Esophagus squamous epithelium (tissue), 4 donors: ENCODE results near the gene GNLY.

Source experiments
- POLR2A ChIP-seq, 4 donors: fragments of 450-650 bp; IDR thresholded peaks; one replicate each; pipeline ENCODE4 v1.6.1; 2017; ENCODE audit warnings: antibody characterized with exemption in 4 of 4, mild to moderate bottlenecking in 4 of 4, moderate library complexity in 3 of 4
- TF ChIP-seq, protein P1 (sequence below), 6 experiments: fragments of 450-650 bp in 4 of 6; fragments of 200-600 bp in 2 of 6; sonication (generic) in 2 of 6; IDR thresholded peaks; one replicate each; pipeline ENCODE4 v1.5.1; 2016 to 2019; ENCODE audit warnings: antibody characterized with exemption in 6 of 6, mild to moderate bottlenecking in 4 of 6, moderate library complexity in 4 of 6

DNA sequence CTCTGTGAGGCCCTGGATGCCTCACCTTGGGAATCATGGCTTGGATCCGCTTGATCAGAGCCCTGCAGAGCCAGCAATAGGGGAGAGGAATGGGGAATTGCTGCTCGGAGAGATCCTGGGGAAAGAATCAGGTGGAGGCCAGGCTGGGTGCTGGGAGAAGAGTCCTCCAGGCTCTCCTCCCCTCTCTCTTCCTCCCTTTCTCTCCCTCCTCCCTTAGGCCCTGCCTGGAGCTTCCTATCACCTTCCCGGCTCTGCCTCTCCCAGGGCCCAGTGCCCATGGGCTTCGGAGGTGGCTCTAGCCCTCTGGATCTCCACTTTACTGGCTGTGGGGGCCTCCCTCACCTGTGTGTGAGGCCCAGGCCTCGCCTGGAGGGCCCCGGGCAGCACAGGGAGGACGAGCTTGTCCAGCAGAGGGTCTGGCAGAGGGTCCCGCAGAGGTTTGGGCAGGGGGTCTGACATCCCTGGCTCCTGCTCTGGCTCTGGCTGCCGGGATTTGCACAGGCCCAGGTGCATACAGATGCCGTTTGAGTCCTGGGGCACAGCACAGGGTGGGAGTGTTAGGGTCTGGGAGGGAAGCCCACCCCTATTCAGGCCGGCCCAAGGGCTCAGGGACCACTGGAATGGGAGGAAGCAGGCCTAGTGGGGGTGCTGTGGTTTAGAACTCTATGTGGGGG is 28.8 kb upstream of the GNLY start:
- TF ChIP-seq, protein P1, sequence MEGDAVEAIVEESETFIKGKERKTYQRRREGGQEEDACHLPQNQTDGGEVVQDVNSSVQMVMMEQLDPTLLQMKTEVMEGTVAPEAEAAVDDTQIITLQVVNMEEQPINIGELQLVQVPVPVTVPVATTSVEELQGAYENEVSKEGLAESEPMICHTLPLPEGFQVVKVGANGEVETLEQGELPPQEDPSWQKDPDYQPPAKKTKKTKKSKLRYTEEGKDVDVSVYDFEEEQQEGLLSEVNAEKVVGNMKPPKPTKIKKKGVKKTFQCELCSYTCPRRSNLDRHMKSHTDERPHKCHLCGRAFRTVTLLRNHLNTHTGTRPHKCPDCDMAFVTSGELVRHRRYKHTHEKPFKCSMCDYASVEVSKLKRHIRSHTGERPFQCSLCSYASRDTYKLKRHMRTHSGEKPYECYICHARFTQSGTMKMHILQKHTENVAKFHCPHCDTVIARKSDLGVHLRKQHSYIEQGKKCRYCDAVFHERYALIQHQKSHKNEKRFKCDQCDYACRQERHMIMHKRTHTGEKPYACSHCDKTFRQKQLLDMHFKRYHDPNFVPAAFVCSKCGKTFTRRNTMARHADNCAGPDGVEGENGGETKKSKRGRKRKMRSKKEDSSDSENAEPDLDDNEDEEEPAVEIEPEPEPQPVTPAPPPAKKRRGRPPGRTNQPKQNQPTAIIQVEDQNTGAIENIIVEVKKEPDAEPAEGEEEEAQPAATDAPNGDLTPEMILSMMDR (IDR thresholded peaks at IDR 0.05) = no peak
- no peak for TF ChIP-seq POLR2A (IDR thresholded peaks at IDR 0.05)
